HG02885 (cell line): ENCODE measurements around the gene C11orf86.

Source experiments
- ATAC-seq: cut with Tn5 transposase; IDR thresholded peaks from one replicate; pipeline ENCODE4 v1.9.1; 2021; ENCODE audit warnings: mild to moderate bottlenecking; ENCODE audit not compliant: unreplicated experiment, poor library complexity

The C11orf86 gene

DNA sequence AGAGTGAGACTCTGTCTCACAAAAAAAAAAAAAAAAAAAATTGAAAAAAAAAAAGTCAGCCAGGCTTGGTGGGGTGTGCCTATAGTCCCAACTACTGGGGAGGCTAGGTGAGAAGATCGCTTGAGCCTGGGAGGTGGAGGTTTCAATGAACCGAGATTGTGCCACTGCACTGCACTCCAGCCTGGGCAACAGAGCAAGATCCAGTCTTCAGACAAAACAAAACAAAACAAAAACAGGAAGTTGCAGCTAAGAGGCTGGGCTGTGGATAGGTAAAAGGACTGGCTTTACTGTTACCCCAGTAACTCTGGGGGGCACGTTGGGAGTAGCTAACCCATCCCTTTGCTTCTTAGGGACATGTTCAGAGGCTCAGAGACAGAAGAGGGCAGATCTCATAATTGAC is 10.6 kb upstream of the C11orf86 start:
- no peak for ATAC-seq

DNA sequence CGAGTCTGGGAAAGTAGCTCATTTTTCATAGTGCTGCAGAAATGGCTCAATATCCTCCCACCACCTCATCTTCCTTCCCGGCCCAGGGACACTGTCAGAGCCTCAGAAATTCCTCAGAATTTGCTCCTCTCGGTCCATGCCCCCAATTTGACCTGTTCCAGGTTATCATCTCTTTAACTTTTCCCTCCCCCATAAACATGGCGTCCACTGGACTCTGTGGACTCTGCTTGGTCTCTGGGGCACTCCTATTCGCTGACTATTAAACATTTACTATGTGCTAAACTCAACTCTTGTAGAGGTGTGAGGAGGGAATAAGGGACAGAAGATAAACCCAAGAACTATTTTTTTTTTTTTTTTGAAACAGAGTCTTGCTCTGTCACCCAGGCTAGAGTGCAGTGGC is 8.8 kb upstream of the C11orf86 start:
- no peak for ATAC-seq

- ATAC-seq, result no peak
Measured at GRCh38 chr11:66967670-66968425, 7.3 kb upstream of the C11orf86 start.

GRCh38 chr11:66969584-66970225 is 5.4 kb upstream of the C11orf86 start:
- no peak for ATAC-seq

GRCh38 chr11:66970371-66970806 is 4.7 kb upstream of the C11orf86 start:
- no peak for ATAC-seq

- no peak for ATAC-seq
Measured at GRCh38 chr11:66970807-66971442, 4.2 kb upstream of the C11orf86 start.

DNA sequence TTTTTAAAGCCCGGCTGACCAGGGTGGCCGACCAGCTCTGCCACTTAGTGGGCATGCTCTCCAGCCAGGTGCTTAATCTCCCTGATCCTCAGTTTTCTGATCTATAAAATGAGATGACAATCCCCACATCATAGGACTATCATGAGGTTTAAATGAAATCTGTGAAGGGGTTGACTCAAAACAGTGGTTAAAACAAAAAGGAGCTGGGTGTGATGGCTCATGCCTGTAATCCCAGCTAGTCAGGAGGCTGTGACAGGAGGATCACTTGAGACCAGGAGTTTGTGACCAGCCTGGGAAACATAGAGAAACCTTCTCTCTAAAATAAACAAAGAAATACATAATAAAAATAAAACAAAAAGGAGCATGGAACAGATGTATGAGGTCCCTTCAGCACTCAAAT is 3.6 kb upstream of the C11orf86 start:
- no peak for ATAC-seq

- ATAC-seq, result no peak
Measured at GRCh38 chr11:66973956-66974580, 1.0 kb upstream of the C11orf86 start.

DNA sequence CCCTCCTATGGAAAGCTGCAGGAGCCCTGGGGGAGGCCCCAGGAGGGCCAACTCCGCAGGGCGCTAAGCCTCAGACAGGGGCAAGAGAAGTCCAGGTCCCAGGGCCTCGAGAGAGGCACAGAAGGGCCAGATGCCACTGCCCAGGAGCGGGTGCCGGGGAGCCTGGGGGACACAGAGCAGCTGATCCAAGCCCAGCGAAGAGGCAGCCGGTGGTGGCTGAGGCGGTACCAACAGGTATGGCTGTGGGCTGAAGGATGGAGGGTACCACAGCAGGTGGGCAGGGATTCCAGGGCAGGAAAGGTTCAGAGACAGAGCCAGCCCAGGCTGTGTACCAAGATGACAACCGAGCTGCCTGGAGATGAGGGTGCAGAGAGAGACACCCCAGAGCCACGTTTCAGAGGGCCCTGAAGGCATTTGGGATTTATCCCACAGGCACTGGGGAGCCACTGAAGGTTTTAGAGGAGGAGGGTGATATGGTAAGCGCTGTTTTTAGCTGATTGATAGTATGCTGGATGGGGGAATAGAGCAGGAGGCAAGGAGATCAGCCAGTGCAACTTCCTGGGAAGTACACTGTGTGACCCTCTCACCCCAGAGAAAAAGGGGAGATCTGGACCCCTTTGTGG is 412 bp downstream of the C11orf86 start:
- no peak for ATAC-seq

GRCh38 chr11:66976028-66976467 is 944 bp downstream of the C11orf86 start:
- ATAC-seq, result no peak

GRCh38 chr11:66976925-66977324 is 1.8 kb downstream of the C11orf86 start:
- ATAC-seq, result no peak

- ATAC-seq, result no peak
Measured at GRCh38 chr11:66978229-66978628, 3.1 kb downstream of the C11orf86 start.

- ATAC-seq, result no peak
Measured at GRCh38 chr11:66978717-66979116, 3.6 kb downstream of the C11orf86 start.

DNA sequence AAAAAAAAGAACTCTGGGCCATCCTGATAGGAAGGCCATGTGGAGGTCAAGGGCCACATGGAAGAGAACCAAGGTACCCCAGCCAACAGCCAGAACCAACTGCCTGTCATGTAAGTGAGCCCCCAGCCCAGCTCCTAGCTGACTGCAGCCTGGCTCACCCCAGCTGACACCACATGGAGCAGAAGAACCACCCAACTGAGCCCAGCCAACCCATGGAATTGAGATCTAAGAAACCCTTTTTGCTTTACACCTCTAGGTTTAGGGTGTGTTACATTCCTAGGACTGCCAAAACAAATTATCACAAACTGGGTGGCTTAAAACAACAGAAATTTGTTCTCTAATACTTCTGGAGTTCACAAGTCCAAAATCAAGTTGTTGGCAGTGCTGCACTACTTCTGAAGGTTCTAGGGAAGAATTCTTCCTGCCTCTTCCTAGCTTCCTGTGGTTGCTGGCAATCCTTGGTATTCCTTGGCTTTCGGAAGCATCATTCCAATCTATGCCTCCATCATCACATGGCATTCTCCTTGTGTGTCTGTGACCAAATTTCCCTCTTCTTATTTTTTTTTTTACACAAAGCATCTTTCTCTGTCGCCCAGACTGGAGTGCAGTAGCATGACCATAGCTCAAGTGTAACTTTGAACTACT is 4.4 kb downstream of the C11orf86 start:
- ATAC-seq, result no peak

GRCh38 chr11:66981976-66982578 is 7.0 kb downstream of the C11orf86 start:
- ATAC-seq, result no peak

DNA sequence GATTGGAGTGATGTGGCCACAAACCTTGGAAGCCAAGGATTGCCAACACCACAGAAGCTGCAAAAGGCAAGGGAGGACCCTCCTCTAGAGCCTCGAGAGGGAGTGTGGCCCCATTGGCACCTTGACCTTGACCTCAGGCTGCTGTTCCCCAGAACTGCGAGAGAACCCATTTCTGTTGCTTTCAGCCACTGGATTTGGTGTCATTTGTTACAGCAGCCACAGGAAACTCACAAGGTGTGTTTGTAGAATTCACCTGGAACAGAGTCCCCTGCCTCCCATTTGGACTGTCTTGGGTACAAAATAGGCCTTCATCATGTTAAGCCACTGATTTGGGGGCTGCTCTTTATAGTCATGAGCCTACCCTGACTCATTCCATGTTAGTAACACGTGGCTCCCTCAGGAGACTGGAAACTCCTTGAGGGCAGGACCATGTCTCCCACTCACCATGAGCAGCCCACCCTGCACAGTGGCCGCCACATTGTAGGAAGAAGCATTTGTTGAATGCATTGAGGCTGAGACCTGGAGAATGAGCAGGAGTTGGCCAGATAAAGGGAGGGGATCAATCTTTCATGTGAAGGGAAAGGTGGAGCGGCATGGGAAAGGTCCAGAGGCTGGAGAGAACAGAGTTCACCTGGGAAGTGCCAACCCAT is 8.3 kb downstream of the C11orf86 start:
- ATAC-seq, result no peak

- ATAC-seq, result no peak
Measured at GRCh38 chr11:66985508-66986177, 10.5 kb downstream of the C11orf86 start.

- no peak for ATAC-seq
Measured at GRCh38 chr11:66986178-66986545, 11.1 kb downstream of the C11orf86 start.

- ATAC-seq, result no peak
Measured at GRCh38 chr11:66987158-66987620, 12.1 kb downstream of the C11orf86 start.
